ENCODE data around the gene CDH1.
"Not testable (repeated sequence)": the region's sequence is repeated elsewhere in the genome, so short reads cannot be mapped to it uniquely, and the experiment has no call there.

CDH1 gene

DNA sequence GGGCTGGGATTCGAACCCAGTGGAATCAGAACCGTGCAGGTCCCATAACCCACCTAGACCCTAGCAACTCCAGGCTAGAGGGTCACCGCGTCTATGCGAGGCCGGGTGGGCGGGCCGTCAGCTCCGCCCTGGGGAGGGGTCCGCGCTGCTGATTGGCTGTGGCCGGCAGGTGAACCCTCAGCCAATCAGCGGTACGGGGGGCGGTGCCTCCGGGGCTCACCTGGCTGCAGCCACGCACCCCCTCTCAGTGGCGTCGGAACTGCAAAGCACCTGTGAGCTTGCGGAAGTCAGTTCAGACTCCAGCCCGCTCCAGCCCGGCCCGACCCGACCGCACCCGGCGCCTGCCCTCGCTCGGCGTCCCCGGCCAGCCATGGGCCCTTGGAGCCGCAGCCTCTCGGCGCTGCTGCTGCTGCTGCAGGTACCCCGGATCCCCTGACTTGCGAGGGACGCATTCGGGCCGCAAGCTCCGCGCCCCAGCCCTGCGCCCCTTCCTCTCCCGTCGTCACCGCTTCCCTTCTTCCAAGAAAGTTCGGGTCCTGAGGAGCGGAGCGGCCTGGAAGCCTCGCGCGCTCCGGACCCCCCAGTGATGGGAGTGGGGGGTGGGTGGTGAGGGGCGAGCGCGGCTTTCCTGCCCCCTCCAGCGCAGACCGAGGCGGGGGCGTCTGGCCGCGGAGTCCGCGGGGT lies at the start of gene CDH1:
TSS of gene CDH1 (plus strand) at position 247 of the 684 bp plus-strand sequence. CDS start at position 371, 124 bp downstream.
- no peak for DNase-seq

DNA sequence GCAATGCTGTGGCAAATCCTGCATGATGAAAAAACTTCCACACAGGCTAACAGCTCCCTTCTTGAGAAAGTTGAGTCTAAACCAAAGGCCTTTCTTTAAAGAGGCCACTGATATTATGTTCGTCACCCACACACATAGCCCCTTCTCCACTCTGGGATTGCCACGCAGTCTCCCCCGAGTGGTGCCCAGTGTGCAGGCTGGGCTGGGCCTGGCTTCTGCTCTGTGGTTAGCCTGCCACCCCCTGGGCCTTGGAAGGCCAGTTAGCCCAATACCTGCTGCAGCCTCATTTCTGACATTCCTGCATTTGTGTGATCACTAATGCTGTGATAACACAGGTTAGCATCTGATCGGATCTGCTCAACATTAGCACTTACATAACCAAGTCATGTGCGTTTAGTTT lies 47.2 kb upstream of the CDH1 start:
- DNase-seq: no peak

DNA sequence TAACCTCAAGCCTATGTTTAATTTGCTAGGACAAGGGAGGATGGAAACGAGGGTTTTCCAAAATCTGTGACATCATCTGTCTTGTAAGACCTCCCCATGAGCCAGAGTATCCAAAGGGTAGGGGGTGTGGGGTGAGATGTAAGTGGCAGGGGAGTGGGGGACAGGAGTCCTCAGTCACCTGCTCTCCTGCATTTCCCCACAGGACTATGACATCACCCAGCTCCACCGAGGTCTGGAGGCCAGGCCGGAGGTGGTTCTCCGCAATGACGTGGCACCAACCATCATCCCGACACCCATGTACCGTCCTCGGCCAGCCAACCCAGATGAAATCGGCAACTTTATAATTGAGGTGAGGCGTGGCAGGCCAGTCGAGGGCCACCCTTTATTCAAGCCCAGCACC lies 41.5 kb upstream of the CDH1 start:
- DNase-seq: no peak

DNA sequence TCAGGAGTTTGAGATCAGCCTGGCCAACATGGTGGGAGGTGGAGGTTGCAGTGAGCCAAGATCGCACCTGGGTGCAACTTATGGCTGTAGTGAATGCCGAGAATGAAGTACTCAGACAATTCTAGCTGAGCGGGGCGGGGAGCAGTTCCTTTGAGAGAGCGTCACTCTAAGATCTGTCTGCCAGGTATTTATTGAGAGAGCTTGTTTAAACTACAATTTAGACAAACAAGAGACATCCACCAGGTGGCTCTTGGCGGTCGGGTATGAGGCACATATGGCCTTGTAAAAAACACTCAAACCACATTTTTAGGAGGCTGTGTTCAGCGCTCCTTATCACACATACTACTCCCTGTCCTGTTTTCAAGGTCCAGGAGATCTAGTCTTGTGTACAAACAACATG lies 40.6 kb upstream of the CDH1 start:
- no peak for DNase-seq

DNA sequence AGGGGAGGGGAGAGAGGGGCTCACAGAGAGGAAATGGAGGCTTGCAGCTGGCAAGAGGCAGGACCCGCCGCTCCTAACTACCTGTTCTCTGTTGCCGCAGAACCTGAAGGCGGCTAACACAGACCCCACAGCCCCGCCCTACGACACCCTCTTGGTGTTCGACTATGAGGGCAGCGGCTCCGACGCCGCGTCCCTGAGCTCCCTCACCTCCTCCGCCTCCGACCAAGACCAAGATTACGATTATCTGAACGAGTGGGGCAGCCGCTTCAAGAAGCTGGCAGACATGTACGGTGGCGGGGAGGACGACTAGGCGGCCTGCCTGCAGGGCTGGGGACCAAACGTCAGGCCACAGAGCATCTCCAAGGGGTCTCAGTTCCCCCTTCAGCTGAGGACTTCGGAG lies 39.0 kb upstream of the CDH1 start:
- DNase-seq: no peak

DNA sequence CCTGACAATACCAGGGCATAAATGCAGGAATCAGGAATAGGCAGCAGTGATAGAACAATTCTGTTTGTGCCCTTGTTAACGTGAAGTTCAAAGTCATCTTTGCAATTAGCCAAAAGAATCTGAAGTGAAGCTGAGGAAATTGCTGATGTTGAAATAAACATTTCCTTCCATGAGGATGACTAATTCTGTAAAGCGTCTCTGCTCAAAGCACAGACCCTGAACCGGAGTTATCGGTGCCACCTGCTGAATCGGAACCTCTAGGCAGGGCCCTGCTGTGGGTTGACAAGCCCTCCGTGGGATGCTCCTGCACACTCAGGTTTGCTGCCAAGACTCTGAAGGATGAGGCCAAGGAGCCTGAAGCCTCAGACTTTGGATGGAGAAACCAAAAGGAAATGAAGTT lies 37.0 kb upstream of the CDH1 start:
- DNase-seq: no peak

DNA sequence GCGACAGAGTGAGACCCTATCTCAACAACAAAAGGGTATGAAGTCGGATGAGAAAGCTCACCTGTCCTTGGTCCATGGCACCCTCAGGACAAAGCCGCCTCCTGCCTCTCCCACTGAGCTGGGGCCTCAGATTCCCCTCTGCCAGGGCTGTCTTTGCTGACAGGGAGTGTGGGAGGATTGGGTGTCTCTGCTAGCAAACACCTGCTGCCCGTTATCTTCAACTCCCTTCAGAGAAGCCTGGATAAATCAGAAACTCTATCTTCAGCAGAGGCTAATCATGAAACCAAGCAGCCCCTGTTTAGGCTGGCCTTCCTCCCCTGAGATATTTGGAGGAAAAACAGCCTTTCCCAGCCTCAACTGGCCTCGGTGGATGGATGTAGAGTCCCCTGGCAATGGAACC lies 36.3 kb upstream of the CDH1 start:
- no peak for DNase-seq

DNA sequence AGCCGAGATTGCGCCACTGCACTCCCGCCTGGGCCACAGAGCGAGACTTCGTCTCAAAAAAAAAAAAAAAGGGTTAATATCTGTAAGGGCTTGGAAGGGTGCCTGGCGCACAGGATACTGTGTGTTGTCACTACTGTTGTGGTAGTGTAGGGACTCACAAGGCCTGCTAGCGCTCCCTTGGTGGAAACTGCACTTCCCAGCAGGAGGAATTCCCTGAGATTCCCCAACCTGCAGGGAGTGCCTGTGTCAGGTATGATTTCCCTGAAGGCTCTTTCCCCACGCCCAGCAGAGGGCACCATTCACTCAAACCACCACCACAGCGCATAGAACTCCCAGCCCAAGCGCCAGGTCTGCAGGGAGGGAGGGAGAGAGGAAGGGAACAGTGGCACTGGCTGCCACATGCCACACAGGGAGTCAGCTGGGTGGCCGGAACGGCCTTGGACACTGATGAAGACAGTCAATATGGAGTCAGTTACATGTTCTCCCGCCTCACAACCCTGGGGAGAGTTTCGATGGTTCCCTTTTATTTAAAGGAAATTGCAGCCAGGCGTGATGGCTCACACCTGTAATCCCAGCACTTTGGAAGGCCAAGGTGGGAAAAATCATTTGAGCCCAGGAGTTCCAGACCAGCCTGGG lies 32.7 kb upstream of the CDH1 start:
- DNase-seq: no peak

DNA sequence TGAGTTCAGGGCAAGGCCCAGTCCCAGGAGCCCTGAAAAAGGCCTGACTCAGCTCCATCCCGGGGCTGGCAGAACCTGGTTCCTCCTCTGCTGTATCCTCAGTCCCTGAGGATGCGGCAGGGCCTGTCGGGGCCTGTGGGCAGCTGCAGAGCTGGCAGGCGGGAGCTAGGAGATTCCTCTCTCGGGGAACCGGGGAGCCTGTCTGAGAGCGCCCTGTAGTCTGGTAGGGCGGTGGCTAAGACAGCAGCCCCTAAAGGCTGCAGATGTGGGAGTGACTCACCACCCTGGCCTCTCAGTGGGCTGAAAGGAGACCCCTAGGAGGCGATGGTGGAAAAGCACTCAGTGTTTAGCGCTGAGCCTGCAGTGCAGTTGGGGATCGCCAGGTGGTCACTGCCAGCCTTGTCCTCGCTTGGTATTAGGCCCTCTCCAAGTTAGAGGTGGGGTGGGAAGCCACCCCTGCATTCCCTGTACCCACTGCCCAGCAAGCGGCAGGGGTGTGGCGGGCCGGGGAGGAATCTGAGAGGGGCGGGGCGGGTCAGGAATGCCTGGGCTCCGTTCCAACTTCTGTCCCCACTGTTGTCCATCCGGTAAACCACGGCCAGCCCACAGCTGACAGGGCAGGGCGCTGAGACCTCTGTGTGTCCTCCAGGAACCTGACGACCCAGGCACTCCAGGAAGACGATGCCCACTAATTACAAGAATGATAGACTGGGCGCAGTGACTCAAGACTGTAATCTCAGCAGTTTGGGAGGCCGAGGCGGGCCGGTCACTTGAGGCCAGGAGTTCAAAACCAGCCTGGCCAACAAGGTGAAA lies 29.5 kb upstream of the CDH1 start:
- no peak for DNase-seq

DNA sequence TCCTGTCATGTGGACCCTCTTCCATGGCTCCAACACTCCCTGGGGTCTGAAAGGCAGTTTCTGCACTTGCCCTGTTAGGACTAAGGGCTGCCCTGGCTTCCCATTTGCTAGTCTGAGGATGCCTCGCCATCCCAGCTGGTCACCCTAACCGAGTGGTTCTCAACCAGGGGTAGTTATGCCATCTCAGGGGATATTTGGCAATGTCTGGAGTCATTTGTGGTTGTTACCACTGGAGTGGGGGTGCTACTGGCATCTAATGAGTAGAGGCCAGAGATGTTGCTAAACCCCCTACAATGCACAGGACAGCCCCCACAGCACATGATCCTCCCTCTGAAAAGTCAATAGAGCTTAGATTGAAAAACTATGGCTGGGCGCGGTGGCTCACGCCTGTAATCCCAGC lies 26.9 kb upstream of the CDH1 start:
- no peak for DNase-seq

DNA sequence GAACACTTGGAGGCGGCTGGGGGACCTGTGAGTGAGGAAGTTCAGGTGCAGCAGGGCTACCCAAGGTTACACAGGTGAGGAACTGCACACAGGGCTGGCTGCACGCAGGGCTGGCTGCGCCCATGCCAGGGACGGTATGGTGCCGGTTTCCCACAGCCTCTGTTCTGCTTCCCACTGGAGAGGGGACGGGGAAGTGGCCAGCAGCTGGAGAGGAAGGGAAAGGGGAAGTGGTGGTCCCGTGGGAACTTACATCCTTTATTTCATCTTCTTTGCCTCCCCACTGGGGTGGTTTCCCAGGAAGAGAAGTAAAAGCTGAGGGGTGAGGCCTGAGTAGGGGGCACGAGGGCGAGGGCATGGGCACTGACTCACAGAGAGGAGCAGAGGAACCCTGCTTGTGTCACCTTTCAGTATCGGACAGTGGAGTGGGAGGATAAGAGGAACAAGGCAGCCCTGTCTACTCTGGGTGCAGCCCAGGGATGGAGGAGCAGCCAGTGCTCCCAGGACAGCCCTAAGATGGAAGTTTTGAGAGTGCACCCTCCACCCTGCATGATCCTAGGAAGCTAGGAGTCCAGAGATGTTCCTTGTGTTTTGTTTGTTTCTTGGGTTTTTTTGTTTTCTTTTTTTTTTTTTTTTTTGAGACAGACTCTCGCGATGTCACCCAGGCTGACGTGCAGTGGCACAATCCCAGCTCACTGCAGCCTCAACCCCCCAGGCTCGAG lies 25.5 kb upstream of the CDH1 start:
- DNase-seq: no peak

DNA sequence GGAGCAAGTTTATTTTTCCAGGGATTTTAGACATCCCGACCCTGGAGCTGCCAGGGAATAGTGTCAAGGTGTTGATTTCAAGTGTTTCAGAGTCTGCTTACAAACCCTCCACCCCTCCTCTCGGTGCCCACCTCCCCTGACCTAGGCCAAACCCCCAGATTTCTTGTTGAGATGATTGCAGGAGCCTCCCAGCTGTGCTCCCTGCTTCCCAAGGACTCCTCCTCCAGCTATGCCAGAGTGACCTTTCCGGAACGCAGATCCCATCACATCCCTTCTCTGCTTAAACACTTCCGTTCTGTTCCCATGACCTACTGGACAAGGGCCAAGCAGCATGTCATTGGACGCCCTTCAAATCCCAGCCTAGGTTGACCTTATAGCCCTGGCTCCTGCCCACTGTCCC lies 23.7 kb upstream of the CDH1 start:
- no peak for DNase-seq

DNA sequence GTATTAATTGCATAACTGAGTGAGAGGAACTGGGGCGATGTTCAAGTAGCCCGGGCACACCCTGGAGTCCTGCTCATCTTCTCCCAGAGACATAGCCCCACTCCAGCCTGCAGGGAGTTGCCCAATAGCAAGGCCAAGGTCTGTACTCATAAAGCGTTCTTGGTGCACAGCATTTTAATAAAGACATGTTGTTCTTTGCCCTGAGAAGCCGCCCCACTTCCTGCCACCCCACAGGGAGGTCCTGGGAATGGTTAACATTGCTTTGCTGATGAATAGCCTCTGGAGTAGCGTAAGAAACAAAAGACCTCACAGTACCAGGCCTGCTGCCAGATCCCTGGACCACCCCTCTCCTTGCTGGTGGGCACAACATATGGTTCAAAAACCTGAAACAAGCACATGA lies 21.6 kb upstream of the CDH1 start:
- DNase-seq: no peak

DNA sequence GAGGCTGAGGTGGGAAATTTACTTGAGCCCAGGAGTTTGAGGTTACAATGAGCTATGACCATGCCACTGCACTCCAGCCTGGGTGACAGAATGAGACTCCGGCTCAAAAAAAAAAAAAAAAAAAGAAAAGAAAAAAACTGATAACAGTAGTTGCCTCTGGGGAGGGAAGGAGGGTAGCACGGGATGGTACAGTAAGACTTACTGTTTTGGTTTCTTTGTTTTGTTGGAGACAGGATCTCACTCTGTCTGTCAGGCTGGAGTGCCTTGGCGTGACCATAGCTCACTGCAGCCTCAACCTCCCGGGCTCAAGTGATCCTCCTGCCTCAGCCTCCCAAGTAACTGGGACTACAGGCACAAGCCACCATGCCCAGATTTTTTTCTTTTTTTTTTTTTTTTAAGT lies 20.6 kb upstream of the CDH1 start:
- not testable (repeated sequence) for DNase-seq

DNA sequence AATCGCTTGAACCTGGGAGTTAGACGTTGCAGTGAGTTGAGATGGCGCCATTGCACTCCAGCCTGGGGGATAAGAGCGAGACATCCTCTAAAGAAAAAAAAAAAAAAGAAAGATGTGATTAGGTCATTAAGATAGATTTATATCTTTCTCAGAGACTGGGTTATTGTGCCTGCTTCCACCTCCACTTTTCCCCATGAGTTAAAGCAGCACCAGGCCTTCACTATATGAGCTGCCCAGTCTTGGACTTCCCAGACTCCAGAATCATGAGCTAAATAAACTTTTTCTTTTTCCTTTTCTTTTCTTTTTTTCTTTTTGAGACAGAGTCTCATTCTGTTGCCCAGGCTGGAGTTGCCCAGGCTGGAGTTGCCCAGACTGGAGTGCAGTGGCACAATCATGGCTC lies 19.4 kb upstream of the CDH1 start:
- DNase-seq: no peak

DNA sequence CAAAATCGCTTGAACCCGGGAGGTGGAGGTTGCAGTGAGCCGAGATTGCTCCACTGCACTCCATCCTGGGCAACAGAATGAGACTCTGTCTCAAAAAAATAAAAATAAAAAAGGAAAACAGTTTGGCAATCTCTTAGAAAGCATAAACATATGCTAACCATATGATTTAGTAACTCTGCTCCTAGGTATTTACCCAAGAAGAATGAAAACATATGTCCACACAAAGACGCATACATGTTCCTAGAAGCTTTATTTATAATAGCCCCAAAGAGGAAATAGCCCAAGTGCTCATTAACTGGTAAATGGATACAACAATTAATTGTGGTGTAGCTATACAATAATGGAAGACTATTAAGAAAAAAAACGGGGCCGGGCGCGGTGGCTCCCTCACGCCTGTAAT lies 18.5 kb upstream of the CDH1 start:
- DNase-seq: no peak

DNA sequence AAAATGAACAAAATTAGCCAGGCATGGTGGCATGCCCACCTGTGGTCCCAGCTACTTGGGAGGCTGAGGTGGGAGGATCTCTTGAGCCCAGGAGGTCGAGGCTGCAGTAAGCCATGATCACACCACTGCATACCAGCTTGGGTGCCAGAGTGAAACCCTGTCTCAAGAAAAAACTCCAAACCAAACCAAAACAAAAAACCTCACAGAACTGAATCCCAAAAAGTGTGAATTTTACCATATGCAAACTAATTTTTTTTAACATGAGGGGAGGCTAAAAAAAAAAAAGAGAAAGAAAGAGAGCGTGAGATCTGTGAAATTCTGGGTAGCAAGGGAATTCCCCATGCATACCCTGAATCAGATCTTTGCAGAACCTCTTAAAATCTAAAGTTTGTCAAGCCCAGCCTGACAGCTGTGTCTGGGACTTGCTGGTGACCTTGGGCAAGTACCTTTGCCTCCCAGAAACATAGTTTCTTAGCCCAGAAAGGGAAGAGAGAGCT lies 17.1 kb upstream of the CDH1 start:
- no peak for DNase-seq

DNA sequence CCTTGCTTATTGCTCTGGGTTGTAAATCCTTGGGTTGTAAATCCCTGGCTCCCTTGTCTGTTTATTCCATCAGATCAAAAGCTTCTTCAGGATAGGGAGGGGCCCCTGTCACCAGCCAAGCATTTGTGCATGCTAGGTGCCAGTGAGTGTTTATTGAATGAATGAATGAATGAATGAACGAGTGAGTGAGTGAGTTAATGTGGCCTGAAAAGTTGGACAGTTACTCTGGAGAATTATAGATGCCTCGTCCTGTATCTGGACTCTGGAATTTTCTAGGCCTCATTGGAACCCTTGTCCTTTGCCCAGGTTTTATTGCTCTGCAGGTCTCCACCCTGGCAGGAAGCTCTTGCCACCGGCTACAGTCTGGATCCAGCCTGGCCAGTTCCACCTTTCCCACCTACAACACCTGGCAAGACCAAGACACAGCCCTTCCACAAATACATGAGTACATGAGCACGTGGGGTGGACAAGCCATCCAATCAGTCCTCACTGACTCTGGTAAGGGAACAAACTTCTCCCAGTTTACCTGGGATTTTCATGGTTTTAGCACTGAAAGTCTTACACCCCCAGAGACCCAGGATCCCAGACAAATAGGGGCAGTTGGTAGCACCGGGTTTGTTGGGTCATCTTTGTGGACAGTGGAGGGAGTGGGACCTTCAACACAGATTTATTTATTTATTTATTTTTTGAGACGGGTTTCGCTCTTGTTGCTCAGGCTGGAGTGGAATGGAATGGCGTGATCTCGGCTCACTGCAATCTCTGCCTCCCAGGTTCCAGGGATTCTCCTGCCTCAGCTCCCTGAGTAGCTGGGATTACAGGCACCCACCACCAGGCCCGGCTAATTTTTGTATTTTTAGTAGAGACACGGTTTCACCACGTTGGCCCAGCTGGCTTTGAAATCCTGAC lies 14.7 kb upstream of the CDH1 start:
- no peak for DNase-seq

DNA sequence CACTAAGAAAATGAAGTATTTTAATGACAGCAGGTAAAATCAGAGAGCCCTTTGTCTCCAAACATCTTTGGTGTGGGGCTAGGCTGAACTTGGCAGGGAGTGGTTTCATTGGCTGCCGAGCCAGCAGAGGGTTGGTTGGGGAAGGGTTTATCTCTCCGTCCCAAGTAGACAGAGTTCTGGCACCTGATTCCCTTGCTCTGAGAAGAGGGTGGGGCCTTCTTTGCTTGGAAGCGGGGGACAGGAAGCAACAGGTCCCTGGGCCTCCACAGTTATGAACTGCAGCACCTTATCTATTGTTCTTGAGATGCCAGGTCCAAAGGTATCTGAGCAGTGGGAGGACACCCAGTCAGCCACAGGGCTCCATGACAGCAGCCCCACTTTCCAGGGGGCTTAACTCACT lies 12.3 kb upstream of the CDH1 start:
- DNase-seq: no peak

DNA sequence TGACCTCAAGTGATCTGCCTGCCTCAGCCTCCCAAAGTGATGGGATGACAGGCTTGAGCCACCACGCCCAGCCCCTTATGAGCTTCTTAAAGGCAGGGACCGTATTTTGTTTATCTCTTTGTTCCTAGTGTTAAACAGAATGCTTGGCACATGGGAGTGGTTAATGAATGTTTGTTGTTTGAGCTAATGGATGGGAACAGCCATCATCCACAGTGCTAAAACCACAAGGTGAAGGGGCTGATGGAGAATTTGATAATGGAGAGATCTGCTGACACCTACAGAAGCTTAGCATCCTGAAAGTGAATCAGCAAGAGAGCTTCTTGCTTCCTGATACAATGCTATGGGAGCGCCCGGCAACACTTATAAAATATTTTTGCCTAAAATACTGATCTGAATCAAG lies 8.6 kb upstream of the CDH1 start:
- DNase-seq: no peak

DNA sequence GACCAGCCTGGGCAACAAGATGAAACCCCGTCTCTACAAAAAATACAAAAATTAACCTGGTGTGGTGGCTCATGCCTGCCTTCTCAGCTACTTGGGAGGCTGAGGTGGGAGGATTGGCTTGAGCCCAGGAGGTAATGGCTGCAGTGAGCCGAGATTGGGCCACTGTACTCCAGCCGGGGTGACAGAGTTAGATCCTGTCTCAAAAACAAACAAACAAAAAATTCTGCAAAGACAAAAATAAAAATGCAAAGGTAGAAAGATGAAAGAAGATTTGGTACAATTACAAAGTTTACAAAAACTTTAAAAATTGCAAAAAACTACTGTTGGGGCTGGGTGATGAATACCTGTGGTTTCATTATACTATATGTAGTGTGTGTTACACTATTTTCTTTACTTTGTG lies 5.5 kb upstream of the CDH1 start:
- DNase-seq: no peak

DNA sequence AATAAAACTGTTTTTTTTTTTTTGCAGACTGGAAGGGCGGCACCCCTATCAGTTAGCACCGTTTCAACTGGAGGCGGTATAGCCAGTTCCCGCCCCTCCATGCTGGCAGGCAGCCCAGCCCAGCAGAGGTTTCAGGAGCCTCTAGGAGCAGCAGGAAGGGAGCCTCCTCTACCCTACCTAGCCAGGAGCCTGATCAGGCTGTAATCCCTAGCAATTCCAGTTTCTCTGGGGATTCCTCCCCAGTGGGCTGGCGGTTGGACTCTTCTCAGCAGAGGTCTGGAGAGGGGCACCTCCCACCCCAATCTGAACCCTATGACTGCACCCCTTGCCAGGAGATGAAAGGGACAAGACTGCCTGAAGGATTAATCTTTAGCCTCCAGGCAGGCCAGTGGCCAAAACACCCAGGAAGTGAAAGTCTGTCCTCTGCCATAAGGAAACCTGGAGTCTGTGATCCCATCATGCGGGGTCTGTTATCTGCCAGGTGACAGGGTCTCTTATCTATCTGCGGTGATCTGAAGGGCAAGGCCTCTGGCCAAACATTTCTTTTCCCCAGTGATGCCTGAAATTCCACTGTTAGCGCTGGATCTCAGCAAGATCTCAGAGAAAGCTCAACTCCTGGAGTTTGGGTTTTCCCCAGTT lies 4.9 kb upstream of the CDH1 start:
- no peak for DNase-seq
